GM21723 (cell line): ENCODE measurements around the gene MANEA.
"Not testable (repeated sequence)": the region's sequence is repeated elsewhere in the genome, so short reads cannot be mapped to it uniquely, and the experiment has no call there.

Source experiments
- ATAC-seq: cut with Tn5 transposase; IDR thresholded peaks from one replicate; pipeline ENCODE4 v1.9.1; 2021; ENCODE audit warnings: mild to moderate bottlenecking, moderate library complexity; ENCODE audit not compliant: unreplicated experiment

The MANEA gene

GRCh38 chr6:95577304-95578105, at the start of gene MANEA:
MANEA (plus strand) TSS chr6:95577535; CDS start chr6:95586440, 8,905 bp downstream.
- peak; percentile 77 for ATAC-seq

- ATAC-seq = no peak
Measured at GRCh38 chr6:95529762-95530161, 47.6 kb upstream of the MANEA start.

GRCh38 chr6:95530176-95530819, 47.0 kb upstream of the MANEA start:
- no peak for ATAC-seq

GRCh38 chr6:95543798-95544197, 33.5 kb upstream of the MANEA start:
- ATAC-seq = no peak

DNA sequence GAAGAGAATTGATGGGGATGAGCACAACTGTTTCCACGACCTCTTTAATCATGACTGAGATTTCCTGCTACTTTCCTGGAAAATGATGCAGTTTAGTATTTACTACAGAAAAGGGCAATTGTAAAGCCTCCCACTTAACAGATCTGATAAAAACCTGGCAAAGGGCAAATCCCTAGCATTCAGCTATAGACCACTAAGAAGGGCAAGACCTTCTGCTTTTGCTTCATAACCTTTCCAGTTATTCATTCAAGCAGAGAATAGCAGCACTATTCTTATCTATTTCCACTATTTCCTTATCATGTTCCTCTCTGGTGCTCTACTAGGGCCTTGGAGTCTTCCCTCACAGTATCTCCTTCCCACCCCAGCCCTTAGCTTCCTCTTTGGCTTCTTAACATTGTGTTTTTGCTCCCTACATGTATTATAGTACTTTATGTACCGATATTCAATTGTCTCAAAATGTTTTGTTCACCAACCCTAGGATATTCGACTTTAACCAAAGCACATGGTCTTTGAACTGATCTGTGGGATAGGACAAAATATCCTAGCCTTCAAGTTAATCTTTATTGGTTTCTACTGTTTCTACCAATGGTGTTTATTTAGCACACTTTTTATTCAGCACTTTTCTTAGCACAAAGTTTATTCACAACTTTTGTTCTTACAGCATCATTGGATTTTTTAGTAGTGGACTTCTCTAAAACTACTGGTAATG, 32.7 kb upstream of the MANEA start:
- ATAC-seq = no peak

GRCh38 chr6:95545226-95545625, 32.1 kb upstream of the MANEA start:
- ATAC-seq = no peak

GRCh38 chr6:95545686-95546085, 31.6 kb upstream of the MANEA start:
- no peak for ATAC-seq

- ATAC-seq = no peak
Measured at GRCh38 chr6:95546148-95546547, 31.2 kb upstream of the MANEA start.

- no peak for ATAC-seq
Measured at GRCh38 chr6:95547043-95547442, 30.3 kb upstream of the MANEA start.

GRCh38 chr6:95548188-95548786, 29.0 kb upstream of the MANEA start:
- ATAC-seq = no peak

DNA sequence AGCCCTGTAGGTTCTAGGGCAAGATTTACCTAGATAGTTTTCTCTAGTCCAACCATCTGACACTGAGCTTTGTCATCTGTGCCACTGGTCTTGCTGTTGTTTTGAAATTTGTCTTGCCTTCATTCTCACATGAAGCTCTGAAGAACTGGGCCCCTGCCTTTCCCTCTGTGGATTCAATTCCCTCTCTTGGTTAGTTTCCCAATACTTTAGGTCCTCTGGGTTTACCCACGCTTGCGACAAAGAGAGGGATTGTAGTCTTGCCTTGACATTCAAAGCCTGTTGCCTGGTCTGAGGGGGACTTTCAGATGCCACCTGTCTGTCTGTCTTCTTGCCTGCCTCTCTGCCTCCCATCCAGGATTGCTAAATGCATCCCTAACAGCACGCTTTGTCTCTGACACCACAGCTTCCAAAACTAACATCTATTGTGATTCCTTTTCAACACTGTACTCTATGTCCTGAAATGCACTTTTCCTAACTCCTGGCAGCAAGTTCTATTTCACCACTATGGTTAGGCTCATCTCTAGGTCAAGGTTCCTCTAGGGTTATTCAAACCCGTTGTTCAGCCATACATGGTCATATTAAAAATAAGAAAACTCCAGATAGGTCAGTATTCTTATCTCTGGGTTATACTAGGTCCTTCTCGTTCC, 25.5 kb upstream of the MANEA start:
- ATAC-seq = no peak

- ATAC-seq = no peak
Measured at GRCh38 chr6:95553880-95554279, 23.5 kb upstream of the MANEA start.

DNA sequence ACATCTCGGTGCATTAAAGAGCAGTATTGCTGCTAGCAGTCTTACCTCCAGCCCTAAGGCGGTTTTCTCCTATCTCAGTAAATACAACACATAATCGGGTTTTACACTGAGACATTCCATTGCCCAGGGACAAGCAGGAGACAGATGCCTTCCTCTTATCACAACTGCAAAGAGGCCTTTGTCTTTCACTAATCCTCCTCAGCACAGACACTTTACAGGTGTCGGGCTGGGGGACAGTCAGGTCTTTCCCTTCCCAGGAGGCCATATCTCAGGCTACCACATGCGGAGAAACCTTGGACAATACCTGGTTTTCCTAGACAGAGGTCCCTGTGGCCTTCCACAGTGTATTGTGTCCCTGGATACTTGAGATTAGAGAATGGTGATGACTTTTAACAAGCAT, 16.4 kb upstream of the MANEA start:
- not testable (repeated sequence) for ATAC-seq

- ATAC-seq = no peak
Measured at GRCh38 chr6:95569560-95569959, 7.8 kb upstream of the MANEA start.

DNA sequence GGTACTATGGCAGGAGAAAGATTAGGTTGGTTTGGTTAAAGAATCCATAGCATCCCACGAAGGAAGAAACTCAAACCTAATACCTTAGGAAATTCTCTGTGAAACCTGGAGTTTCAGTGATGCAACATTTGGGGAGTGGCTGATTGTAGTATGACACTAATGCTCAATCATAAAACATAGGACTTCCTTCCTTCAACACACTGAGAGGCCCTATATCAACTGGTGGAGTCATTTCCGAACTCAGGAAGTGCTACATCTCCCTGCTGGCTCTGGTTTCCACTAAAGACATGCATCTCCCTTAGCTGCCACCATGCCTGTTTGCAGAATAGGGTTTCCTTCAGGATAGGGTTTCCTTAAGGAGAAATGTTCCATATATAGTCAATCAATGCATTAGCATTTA, 5.2 kb upstream of the MANEA start:
- ATAC-seq = no peak

- no peak for ATAC-seq
Measured at GRCh38 chr6:95574811-95575210, 2.5 kb upstream of the MANEA start.

- peak; percentile 36 for ATAC-seq
Measured at GRCh38 chr6:95576218-95576997, 927 bp upstream of the MANEA start.

DNA sequence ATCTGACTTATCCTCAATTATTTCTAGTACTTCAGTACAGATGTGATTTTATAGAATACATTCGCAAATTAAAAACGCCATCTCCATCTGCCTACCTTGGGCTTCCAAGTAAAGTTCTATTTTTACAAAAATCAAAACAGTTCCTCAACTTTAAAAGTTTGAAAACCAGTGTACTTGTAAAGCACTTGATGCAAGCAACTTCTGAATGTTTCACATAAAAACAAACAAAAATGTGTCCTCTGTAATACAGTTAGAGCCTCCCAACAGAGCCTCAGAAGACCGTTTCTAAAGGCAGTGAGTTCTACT, 384 bp upstream of the MANEA start:
- no peak for ATAC-seq

DNA sequence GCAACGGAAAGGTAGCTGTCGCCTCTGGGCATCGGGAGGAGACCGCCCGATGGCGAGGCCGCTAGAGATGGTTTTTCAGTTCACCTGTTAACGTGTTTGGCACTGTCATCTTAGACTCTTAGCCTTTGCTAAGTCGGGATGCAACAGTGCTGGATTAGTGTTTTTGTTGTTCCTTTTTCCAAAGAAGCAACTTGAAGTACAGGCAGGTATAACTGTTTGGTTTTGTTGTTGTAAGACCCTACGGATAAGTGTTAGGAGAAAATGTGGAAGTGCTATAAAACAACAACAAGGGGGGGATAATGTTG, 723 bp downstream of the MANEA start:
- peak; percentile 21 for ATAC-seq

DNA sequence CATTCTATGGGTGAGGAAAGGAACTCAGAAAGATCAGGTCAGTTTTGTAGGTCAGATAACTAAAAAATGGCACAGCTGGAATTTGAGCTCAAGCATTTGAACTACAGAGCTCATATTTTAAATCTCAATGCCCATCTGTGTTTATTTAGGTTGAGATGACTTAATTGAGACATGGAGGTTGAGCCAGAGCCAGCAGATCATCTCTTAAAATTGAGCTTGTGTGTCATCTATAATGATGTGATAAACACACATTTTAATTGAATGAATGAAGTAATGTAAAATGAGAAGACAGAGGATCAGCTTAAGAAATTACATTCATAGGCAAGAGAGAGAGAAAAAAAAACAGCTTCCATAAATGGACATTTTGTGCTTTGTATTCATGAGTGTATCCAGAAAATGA, 3.7 kb downstream of the MANEA start:
- ATAC-seq = no peak

DNA sequence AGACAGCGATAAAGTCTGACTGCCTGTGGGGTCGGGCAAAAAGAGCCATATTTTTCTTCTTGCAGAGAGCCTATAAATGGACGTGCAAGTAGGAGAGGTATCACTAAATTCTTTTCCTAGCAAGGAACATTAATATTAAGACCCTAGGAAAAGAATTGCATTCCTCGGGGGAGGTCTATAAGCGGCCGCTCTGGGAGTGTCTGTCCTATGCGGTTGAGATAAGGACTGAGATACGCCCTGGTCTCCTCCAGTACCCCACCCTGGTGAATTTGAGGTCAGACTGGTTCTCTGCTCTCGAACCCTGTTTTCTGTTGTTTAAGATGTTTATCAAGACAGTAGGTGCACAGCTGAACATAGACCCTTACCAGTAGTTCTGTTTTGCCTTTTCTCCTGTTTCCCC, 6.9 kb downstream of the MANEA start:
- not testable (repeated sequence) for ATAC-seq
